Activated CD8-positive, alpha-beta memory T cell treated with anti-CD3 and anti-CD28 coated beads, Interleukin-2, amount 50 U/mL, for 1 hour (primary cell): ENCODE data around the gene TMEM175.
"Not testable (repeated sequence)": the region's sequence is repeated elsewhere in the genome, so short reads cannot be mapped to it uniquely, and the experiment has no call there.

Experiments
- DNase-seq: peaks from one replicate; pipeline ENCODE4 v3.0.0-alpha.2; 2020; ENCODE audit errors: extremely low read depth

TMEM175 gene

GRCh38 chr4:989722-990471 lies 57.6 kb downstream of the TMEM175 start:
- no peak for DNase-seq

- no peak for DNase-seq
Observed at GRCh38 chr4:990746-991367, 58.6 kb downstream of the TMEM175 start.

- DNase-seq, result no peak
Observed at GRCh38 chr4:991451-992296, 59.4 kb downstream of the TMEM175 start.

- DNase-seq, result no peak
Observed at GRCh38 chr4:992297-993110, 60.2 kb downstream of the TMEM175 start.

DNA sequence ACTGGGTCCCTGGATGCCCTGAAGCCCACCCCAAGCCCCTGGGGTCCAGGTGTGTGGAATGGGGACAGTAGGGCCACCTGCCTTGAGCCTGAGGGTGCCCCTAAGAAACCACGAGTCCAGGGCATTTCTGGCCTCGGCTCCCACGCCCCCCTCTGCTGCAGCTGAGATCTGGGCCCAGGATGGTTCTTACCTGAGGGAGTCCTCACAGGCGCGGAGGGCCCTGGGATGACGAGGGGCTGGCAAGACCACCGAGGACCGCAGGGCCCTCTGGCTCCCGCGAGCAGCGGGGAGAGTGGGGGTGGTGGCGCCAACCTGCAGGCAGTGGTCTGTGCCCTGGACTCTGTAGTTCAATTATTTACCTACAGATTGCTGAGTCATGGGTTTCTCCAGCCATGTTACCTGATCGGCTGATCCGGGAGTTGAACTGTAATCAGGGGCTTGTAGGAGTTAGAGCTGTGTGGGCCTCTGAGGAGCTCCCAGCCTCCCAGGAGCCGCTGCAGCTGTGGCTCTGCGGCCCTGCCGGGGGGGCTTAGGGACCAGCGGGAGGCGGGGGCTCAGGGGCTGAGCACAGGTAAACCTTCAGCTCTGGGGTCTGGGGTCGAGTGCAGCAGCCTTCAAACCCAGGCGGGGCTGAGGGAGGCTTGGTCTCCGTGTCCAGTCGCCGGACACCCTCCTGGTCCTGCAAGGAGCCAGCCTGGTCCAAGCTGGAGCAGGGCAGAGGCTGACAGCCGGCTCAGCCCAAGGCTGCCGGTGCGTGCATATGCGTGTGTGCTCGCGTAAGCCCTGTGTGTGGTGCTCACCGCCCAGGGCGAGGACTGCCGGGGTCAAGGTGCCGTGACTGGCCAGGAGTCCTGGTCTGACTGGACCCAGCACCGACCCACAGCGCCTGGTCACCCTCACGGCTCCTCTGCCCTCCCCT lies 61.1 kb downstream of the TMEM175 start, which contains the start of gene SLC26A1:
Gene SLC26A1, minus strand, starts transcription at position 294 of the 919 bp plus-strand sequence. CDS start 1,701 bp downstream, outside the sequence.
- DNase-seq, result no peak

GRCh38 chr4:995311-996026 lies 63.2 kb downstream of the TMEM175 start:
- DNase-seq, result no peak

GRCh38 chr4:996030-996996 lies 64.1 kb downstream of the TMEM175 start:
- DNase-seq, result no peak

GRCh38 chr4:996997-997374 lies 64.7 kb downstream of the TMEM175 start:
- no peak for DNase-seq

DNA sequence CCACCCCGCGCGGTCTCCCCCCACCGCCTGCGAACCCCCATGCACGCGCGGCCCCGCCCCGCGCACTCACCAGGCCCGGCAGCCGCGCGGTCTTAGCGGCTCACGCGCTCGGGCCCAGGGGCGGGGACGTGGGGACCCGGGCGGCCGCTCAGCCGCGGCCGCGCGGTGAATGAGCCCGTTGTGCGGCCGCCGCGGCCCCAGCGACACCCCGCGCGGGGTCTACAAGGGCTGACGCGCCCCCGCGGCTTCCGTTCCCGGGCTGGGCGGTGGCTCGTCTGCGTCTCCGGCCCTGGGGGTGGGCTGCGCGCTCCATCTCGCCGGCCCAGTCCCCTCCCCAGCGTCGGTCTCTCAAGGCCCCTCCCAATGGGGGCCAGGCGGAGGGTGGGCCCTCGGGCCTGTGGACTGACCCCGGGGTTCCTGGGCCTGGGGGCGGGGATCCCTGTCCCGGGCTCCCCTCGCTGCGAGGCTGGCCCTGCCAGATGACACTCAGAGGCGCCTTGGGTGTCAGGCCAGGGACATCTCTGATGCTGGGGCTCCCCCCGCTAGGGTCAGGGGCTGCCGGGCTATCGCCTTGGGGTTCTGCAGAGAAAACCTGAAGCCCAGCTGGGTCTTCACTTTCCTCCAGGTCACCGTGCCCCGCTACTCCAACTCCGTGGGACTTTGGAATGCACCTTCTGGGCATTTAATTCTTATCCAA lies 65.3 kb downstream of the TMEM175 start:
- DNase-seq, result no peak

DNA sequence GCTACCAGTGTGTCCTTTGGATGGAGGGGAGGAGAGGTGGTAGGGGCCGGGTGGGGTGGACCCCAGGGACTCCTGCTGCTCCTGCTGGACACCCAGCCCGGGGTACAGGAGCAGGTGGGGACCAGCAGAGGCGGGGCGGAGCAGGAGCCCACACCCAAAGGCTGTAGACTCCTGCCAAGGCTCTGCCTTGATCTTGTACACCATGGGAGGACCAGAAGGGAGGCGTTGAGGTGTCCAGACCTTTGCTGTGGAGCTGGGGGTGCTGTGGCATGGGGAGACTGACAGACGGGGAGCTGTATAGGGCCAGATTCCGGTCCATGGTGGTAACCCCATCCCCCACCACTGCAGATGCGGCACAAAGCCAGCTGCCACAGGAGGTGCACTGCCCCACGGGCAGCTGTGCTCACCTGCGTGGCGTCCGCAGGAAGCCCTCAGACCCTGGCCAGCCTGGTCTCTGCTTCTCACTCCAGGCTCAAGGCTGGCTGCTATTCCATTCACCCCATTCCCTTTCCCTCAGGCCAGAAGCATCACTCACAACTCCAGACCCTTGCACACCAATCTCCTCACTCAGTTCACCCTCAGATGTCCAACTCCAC lies 65.9 kb downstream of the TMEM175 start:
- no peak for DNase-seq

DNA sequence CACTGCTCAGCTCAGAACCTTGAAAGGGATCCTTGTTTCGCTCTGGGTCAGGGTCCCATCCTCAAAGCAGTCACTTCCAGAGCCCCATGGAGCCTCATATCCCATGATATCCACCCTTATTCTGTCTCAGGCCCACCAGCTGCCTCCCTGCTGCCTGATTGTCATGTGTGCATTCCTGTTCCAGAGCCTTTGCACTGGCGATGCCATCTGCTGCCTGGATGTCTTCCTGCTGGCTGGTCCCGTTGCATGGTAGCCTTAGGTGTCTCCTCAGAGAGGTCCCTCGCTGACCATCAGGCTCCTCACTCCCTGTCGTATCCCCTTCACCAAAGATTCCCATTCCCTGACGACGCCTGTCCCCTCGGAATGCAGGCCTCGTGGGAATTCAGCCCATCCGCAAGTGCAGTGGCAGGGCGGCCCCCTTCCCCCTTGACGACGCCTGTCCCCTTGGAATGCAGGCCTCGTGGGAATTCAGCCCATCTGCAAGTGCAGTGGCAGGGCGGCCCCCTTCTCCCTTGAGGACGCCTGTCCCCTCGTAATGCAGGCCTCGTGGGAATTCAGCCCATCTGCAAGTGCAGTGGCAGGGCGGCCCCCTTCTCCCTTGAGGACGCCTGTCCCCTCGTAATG lies 67.1 kb downstream of the TMEM175 start:
- not testable (repeated sequence) for DNase-seq

DNA sequence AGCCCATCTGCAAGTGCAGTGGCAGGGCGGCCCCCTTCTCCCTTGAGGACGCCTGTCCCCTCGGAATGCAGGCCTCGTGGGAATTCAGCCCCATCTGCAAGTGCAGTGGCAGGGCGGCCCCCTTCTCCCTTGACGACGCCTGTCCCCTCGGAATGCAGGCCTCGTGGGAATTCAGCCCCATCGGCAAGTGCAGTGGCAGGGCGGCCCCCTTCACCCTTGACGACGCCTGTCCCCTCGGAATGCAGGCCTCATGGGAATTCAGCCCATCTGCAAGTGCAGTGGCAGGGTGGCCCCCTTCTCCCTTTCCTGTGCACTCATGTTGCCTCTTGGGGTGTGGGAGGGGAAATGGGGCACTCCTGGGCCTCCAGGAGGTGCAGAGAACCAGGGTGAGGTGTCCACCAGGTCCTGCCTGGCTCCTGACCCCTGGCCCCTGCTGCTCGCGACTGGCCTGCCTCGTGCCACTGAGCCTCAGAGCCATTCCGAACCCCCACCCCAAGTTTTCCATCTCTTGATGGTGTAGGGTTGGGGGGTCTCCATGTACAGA lies 67.7 kb downstream of the TMEM175 start:
- DNase-seq, result no peak

DNA sequence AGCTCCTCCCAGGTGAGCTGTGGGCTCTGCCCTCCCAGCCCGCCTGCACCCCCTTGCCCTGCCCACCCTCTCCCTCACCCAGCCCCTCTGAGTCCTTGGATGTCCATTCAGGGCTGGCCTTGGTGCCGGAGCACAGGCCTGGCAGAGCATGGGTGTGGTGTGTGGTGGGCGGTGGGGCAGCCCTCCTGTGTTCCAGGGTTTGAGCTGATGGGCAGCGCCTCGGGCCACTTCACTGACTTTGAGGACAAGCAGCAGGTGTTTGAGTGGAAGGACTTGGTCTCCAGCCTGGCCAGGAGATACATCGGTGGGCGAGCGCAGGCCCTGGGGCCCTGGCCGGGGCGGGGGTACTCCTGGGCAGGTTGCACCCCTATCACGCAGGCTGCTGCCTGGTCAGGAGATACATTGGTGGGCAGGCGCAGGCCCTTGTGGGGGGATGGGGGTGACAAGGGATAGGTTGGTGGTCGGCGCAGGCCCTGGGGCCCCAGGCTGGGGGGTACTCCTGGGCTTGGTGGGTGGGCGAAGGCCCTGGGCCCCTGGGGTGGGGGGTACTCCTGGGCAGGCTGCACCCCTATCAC lies 68.5 kb downstream of the TMEM175 start:
- no peak for DNase-seq

GRCh38 chr4:1001561-1002130 lies 69.4 kb downstream of the TMEM175 start:
- DNase-seq, result no peak

DNA sequence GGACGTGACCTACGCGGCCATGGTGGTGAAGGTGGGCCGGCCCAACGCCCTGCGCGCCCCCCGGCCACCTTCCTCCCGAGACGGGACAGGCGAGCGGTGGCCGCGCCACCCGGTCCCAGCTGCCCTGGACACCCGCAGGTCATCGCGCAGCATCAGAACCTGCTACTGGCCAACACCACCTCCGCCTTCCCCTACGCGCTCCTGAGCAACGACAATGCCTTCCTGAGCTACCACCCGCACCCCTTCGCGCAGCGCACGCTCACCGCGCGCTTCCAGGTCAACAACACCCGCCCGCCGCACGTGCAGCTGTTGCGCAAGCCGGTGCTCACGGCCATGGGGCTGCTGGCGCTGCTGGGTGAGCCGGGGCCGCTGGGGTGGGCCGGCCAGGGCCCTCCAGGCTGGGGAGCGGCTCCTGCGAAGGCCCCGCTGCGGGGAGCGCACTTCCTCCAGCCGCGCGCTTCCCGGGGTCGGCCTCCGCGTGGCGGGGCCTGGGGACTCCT lies 69.9 kb downstream of the TMEM175 start:
- DNase-seq, result no peak

DNA sequence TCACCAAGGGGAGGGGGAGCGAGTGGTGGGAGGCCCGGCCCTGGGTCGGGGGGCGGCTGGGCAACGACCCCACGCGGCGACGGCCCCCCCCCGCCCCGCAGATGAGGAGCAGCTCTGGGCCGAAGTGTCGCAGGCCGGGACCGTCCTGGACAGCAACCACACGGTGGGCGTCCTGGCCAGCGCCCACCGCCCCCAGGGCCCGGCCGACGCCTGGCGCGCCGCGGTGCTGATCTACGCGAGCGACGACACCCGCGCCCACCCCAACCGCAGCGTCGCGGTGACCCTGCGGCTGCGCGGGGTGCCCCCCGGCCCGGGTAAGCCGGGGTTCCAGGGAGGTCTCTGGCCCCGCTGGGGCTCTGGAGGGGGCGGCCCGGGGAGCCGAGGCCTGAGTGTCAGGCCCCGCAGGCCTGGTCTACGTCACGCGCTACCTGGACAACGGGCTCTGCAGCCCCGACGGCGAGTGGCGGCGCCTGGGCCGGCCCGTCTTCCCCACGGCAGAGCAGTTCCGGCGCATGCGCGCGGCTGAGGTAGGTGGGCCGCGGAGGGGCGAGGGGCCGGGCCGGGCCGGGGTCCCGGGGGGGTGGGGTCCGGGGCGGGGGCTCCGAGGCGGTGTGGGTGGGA lies 70.5 kb downstream of the TMEM175 start:
- no peak for DNase-seq
